Ishikawa (cell line): ENCODE data around the gene CBX8.

Source experiments
- CEBPB ChIP-seq: IDR thresholded peaks from 2 replicates; pipeline ENCODE4 v1.6.1; 2012
- CREB1 ChIP-seq: IDR thresholded peaks from 2 replicates; pipeline ENCODE4 v1.6.1; 2012; ENCODE audit warnings: low read depth
- EGR1 ChIP-seq: IDR thresholded peaks from 2 replicates; pipeline ENCODE4 v1.6.1; 2012
- EP300 ChIP-seq: IDR thresholded peaks from 2 replicates; pipeline ENCODE4 v1.6.1; 2012; ENCODE audit warnings: borderline replicate concordance
- FOXM1 ChIP-seq: IDR thresholded peaks from 2 replicates; pipeline ENCODE4 v1.6.1; 2012; ENCODE audit warnings: low read depth, borderline replicate concordance
- MAX ChIP-seq: IDR thresholded peaks from 2 replicates; pipeline ENCODE4 v1.6.1; 2012
- NFIC ChIP-seq: IDR thresholded peaks from 2 replicates; pipeline ENCODE4 v1.6.1; 2012
- RAD21 ChIP-seq: IDR thresholded peaks from 2 replicates; pipeline ENCODE4 v1.6.1; 2012; ENCODE audit warnings: low read depth
- REST ChIP-seq: IDR thresholded peaks from 2 replicates; pipeline ENCODE4 v1.6.1; 2012; ENCODE audit warnings: low read depth, mild to moderate bottlenecking
- TAF1 ChIP-seq: IDR thresholded peaks from 2 replicates; pipeline ENCODE4 v1.6.1; 2012; ENCODE audit warnings: low read depth, mild to moderate bottlenecking
- TCF12 ChIP-seq: IDR thresholded peaks from 2 replicates; pipeline ENCODE4 v1.6.1; 2012; ENCODE audit warnings: low read depth
- TEAD4 ChIP-seq: IDR thresholded peaks from 2 replicates; pipeline ENCODE4 v1.6.1; 2012
- USF1 ChIP-seq: IDR thresholded peaks from 2 replicates; pipeline ENCODE4 v1.6.1; 2012
- YY1 ChIP-seq: IDR thresholded peaks from 2 replicates; pipeline ENCODE4 v1.6.1; 2012; ENCODE audit warnings: low read depth
- ZBTB7A ChIP-seq: IDR thresholded peaks from 2 replicates; pipeline ENCODE4 v1.6.1; 2012; ENCODE audit warnings: low read depth

Gene CBX8

GRCh38 chr17:79822583-79823124 is 25.8 kb upstream of the CBX8 start:
- TF ChIP-seq MAX (no peak), RAD21 (no peak), FOXM1 (no peak), YY1 (no peak), ZBTB7A (no peak), EGR1 (no peak), NFIC (no peak), TEAD4 (no peak), CREB1 (no peak), TCF12 (no peak), CEBPB (no peak), USF1 (no peak), REST (no peak), TAF1 (no peak), EP300 (no peak)

GRCh38 chr17:79821331-79822095 is 24.6 kb upstream of the CBX8 start:
- TF ChIP-seq FOXM1: no peak
- TF ChIP-seq TCF12: no peak
- no peak for TF ChIP-seq CREB1
- TF ChIP-seq USF1: no peak
- no peak for TF ChIP-seq EGR1
- no peak for TF ChIP-seq EP300
- no peak for TF ChIP-seq REST
- no peak for TF ChIP-seq ZBTB7A
- no peak for TF ChIP-seq TEAD4
- TF ChIP-seq CEBPB: no peak
- TF ChIP-seq RAD21: no peak
- no peak for TF ChIP-seq TAF1
- TF ChIP-seq YY1: no peak
- no peak for TF ChIP-seq NFIC
- TF ChIP-seq MAX: no peak

- TF ChIP-seq CEBPB (no peak), ZBTB7A (no peak), CREB1 (no peak)
Observed at GRCh38 chr17:79820959-79821330, 24.1 kb upstream of the CBX8 start.

- TF ChIP-seq USF1: no peak
- TF ChIP-seq TAF1: no peak
- no peak for TF ChIP-seq ZBTB7A
- TF ChIP-seq RAD21: no peak
- TF ChIP-seq REST: no peak
- TF ChIP-seq YY1: no peak
Observed at GRCh38 chr17:79819534-79820276, 22.8 kb upstream of the CBX8 start.
